ENCODE measurements around the gene AMACR. TPM values are rescaled to one million over a fixed set of nuclear protein-coding genes. Genes with fewer than 3 reads are reported as not detected.

The AMACR gene
- total and polyA plus RNA-seq, 10 of the 15 experiments (the other 5 are each of a cell fraction or from before 2014, with no cell fraction given): 2.6 to 20.4 (median 10.4) TPM

DNA sequence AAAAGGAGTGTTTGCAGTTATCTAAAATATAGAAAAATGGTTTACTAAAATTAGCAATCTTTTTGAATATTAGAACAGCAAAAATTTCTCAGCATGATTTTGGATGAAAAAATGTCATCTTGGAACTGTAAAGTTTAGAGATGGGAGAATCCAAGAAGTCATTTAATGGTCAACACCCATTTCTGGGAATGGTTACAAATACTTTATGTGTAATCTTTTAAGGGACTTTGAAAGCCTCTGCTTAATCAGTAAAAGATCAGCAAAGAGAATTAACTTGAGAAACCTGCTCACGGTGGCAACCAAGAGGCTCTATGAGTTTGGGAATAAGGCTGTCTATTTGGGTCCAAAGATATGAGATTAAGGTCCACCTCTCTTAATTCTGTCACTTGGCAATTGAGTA lies 22.2 kb upstream of the AMACR start (continued):
- TF ChIP-seq NR2F1 (conservative IDR thresholded peaks at IDR 0.05) (no peak), EZH2 (IDR thresholded peaks at IDR 0.05; ENCODE audit: borderline replicate concordance, control insufficient read depth, low read depth, low read length) (no peak)

DNA sequence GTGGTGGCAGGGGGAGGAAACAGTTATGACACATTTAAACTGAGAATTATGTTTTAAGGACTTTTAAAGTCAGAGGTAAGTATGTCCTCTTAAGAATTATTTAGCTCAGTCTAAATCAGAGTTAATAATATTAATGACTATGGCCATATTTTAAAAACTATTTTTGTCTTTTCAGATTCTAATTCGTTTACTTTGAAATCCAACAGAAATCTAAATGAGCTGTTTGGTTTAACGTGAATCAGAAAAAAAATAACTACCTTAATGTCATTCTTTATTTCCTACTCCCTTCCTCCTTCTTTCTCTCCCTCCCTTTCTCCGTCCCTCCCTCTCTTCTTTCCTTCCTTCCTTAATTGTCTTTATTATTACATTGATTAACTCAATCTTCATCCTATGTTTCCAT lies 20.5 kb upstream of the AMACR start:
- ChIA-PET RAD21 (ENCODE audit: unreplicated experiment) (no interaction called here), SMC1A (ENCODE audit: uncharacterized antibody, unreplicated experiment) (no interaction called here), POLR2A (no interaction called here), CTCF (interaction anchor here (1.3 to 1.4 kb wide), 2 partner anchors 9 to 16 kb away, joined by 4 read pairs; no protein-coding TSS in a partner anchor)
- Histone ChIP-seq H3K9ac (ENCODE audit: control insufficient read depth, insufficient read depth, low read length) (no peak overlapping the region), H3K4me2 (ENCODE audit: control insufficient read depth, insufficient read depth) (no peak overlapping the region), H2AFZ (ENCODE audit: control insufficient read depth, low read depth, low read length) (no peak overlapping the region), H3K4me1 (ENCODE audit: control insufficient read depth, insufficient read depth, low read length) (peaks cover 3% of the 10 kb centered on the region; the same call in 1 of the 2 replicates), H3K27me3 (replicated peaks in 1 of 2; ENCODE audit: control insufficient read depth in 2 of 2, insufficient read depth in 2 of 2, low read length in 1 of 2) (no peaks in the 10 kb centered on the region), H3K9me3 (replicated peaks; ENCODE audit: control insufficient read depth, insufficient read depth, low read length) (no peaks in the 10 kb centered on the region), H3K4me3 (no peak overlapping the region), H4K20me1 (ENCODE audit: control insufficient read depth, insufficient read depth) (no peaks in the 10 kb centered on the region), H3K36me3 (ENCODE audit: control insufficient read depth in 2 of 2, insufficient read depth in 2 of 2, low read length in 1 of 2) (no peaks in the 10 kb centered on the region), H3K79me2 (ENCODE audit: control insufficient read depth, insufficient read depth, low read length) (no peaks in the 10 kb centered on the region), H3K27ac (ENCODE audit: control insufficient read depth, insufficient read depth) (no peak overlapping the region)
- ATAC-seq (no peak), DNase-seq (ENCODE audit: low read depth, low spot score) (no peak), FAIRE-seq (no peak)
- TF ChIP-seq RELA (IDR thresholded peaks at IDR 0.05; ENCODE audit: borderline replicate concordance, partially characterized antibody) (no peak), EZH2 (IDR thresholded peaks at IDR 0.05; ENCODE audit: borderline replicate concordance, control insufficient read depth, low read depth, low read length) (no peak), SREBF2 (IDR thresholded peaks at IDR 0.05; ENCODE audit: low read length) (no peak), EP300 (IDR thresholded peaks at IDR 0.05; ENCODE audit: borderline replicate concordance in 1 of 2, control insufficient read depth in 1 of 2, low read depth in 2 of 2, low read length in 2 of 2) (no peak), MTA3 (IDR thresholded peaks at IDR 0.05; ENCODE audit: borderline replicate concordance, low read length) (no peak), RCOR1 (conservative IDR thresholded peaks at IDR 0.05; ENCODE audit: low read depth, low read length) (no peak), JUND (IDR thresholded peaks at IDR 0.05; ENCODE audit: low read depth, low read length) (no peak), PML (IDR thresholded peaks at IDR 0.05; ENCODE audit: low read length) (no peak), FOXM1 (IDR thresholded peaks at IDR 0.05; ENCODE audit: low read depth, low read length) (no peak), CBX5 (IDR thresholded peaks at IDR 0.05; ENCODE audit: low read depth) (no peak), ZSCAN29 (IDR thresholded peaks at IDR 0.05) (no peak), ZNF384 (IDR thresholded peaks at IDR 0.05; ENCODE audit: borderline replicate concordance, low read depth, low read length) (no peak)
- TF ChIP-seq, protein P1, sequence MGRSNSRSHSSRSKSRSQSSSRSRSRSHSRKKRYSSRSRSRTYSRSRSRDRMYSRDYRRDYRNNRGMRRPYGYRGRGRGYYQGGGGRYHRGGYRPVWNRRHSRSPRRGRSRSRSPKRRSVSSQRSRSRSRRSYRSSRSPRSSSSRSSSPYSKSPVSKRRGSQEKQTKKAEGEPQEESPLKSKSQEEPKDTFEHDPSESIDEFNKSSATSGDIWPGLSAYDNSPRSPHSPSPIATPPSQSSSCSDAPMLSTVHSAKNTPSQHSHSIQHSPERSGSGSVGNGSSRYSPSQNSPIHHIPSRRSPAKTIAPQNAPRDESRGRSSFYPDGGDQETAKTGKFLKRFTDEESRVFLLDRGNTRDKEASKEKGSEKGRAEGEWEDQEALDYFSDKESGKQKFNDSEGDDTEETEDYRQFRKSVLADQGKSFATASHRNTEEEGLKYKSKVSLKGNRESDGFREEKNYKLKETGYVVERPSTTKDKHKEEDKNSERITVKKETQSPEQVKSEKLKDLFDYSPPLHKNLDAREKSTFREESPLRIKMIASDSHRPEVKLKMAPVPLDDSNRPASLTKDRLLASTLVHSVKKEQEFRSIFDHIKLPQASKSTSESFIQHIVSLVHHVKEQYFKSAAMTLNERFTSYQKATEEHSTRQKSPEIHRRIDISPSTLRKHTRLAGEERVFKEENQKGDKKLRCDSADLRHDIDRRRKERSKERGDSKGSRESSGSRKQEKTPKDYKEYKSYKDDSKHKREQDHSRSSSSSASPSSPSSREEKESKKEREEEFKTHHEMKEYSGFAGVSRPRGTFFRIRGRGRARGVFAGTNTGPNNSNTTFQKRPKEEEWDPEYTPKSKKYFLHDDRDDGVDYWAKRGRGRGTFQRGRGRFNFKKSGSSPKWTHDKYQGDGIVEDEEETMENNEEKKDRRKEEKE (IDR thresholded peaks at IDR 0.05): no peak
- TF ChIP-seq, protein P2, sequence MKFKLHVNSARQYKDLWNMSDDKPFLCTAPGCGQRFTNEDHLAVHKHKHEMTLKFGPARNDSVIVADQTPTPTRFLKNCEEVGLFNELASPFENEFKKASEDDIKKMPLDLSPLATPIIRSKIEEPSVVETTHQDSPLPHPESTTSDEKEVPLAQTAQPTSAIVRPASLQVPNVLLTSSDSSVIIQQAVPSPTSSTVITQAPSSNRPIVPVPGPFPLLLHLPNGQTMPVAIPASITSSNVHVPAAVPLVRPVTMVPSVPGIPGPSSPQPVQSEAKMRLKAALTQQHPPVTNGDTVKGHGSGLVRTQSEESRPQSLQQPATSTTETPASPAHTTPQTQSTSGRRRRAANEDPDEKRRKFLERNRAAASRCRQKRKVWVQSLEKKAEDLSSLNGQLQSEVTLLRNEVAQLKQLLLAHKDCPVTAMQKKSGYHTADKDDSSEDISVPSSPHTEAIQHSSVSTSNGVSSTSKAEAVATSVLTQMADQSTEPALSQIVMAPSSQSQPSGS (IDR thresholded peaks at IDR 0.05; ENCODE audit: low read length): no peak
- TF ChIP-seq, protein P3, sequence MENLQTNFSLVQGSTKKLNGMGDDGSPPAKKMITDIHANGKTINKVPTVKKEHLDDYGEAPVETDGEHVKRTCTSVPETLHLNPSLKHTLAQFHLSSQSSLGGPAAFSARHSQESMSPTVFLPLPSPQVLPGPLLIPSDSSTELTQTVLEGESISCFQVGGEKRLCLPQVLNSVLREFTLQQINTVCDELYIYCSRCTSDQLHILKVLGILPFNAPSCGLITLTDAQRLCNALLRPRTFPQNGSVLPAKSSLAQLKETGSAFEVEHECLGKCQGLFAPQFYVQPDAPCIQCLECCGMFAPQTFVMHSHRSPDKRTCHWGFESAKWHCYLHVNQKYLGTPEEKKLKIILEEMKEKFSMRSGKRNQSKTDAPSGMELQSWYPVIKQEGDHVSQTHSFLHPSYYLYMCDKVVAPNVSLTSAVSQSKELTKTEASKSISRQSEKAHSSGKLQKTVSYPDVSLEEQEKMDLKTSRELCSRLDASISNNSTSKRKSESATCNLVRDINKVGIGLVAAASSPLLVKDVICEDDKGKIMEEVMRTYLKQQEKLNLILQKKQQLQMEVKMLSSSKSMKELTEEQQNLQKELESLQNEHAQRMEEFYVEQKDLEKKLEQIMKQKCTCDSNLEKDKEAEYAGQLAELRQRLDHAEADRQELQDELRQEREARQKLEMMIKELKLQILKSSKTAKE (IDR thresholded peaks at IDR 0.05; ENCODE audit: low read depth, poor library complexity, severe bottlenecking): no peak
- intact Hi-C loops (cut with micrococcal nuclease; ENCODE audit: unreplicated experiment) (no loop called here), in situ Hi-C loops (cut with MboI) (no loop called here)
- no TSS peak for BruUV-seq (replicated peaks)
- WGBS (ENCODE audit: insufficient coverage, insufficient replicate concordance, low lambda C conversion rate, missing lambda C conversion rate): 76% methylated on average over 3 of the region's 3 CpGs

Data from GM12878 (cell line).